ENCODE results near the gene ENTREP3. TPM values are rescaled to one million over a fixed set of nuclear protein-coding genes. Genes with fewer than 3 reads are reported as not detected.
A peak's percentile ranks its signal among the peaks of the same experiment; 100 is the strongest.

The ENTREP3 gene
- total and polyA plus RNA-seq, 2 donors from 2014 or later = 19.8 to 22.8 TPM

- Histone ChIP-seq H3K27ac (ENCODE audit: low read depth in 2 of 2, low read length in 2 of 2) (no peak overlapping the region), H3K4me3 (ENCODE audit: low read length in 3 of 3) (no peak overlapping the region), H3K27me3 (ENCODE audit: control insufficient read depth, insufficient read depth, low read length) (no peaks in the 10 kb centered on the region), H3K9ac (ENCODE audit: low read length in 3 of 3) (no peak overlapping the region), H3K9me3 (ENCODE audit: control insufficient read depth in 2 of 3, insufficient read depth in 1 of 3, low read length in 3 of 3) (no peaks in the 10 kb centered on the region), H3K4me1 (ENCODE audit: control insufficient read depth in 2 of 3, insufficient read depth in 2 of 3, low read depth in 1 of 3, low read length in 3 of 3) (peaks cover 0 to 9% (median 0%) of the 10 kb centered on the region in 3 donors), H3K36me3 (ENCODE audit: control insufficient read depth in 2 of 3, insufficient read depth in 3 of 3, low read length in 3 of 3) (no peaks in the 10 kb centered on the region)
- TF ChIP-seq CTCF (IDR thresholded peaks at IDR 0.05; ENCODE audit: borderline replicate concordance, extremely low read depth, insufficient read depth) = no peak
- intact Hi-C loops (cut with DNase I) = no loop called here
- no peak for DNase-seq
- no peak for FAIRE-seq
Observed at GRCh38 chr1:155282488-155283091, 27.3 kb upstream of the ENTREP3 start.

GRCh38 chr1:155279268-155279667 is 24.0 kb upstream of the ENTREP3 start:
- no peak for TF ChIP-seq CTCF (IDR thresholded peaks at IDR 0.05; ENCODE audit: borderline replicate concordance, extremely low read depth, insufficient read depth)
- H3K27ac ChIP-seq (ENCODE audit: low read depth in 2 of 2, low read length in 2 of 2) = no peak overlapping the region
- FAIRE-seq = no peak
- H3K4me3 ChIP-seq (ENCODE audit: low read length in 3 of 3) = no peak overlapping the region
- H3K36me3 ChIP-seq (ENCODE audit: control insufficient read depth in 2 of 3, insufficient read depth in 3 of 3, low read length in 3 of 3) = no peaks in the 10 kb centered on the region
- DNase-seq = no peak
- intact Hi-C loops (cut with DNase I) = no loop called here
- peaks cover 0 to 9% (median 0%) of the 10 kb centered on the region in 3 donors for H3K4me1 ChIP-seq (ENCODE audit: control insufficient read depth in 2 of 3, insufficient read depth in 2 of 3, low read depth in 1 of 3, low read length in 3 of 3)
- no peaks in the 10 kb centered on the region for H3K9me3 ChIP-seq (ENCODE audit: control insufficient read depth in 2 of 3, insufficient read depth in 1 of 3, low read length in 3 of 3)
- H3K27me3 ChIP-seq (ENCODE audit: control insufficient read depth, insufficient read depth, low read length) = no peaks in the 10 kb centered on the region
- no peak overlapping the region for H3K9ac ChIP-seq (ENCODE audit: low read length in 3 of 3)

GRCh38 chr1:155278689-155279160 is 23.4 kb upstream of the ENTREP3 start:
- H3K9me3 ChIP-seq (ENCODE audit: control insufficient read depth in 2 of 3, insufficient read depth in 1 of 3, low read length in 3 of 3) = no peaks in the 10 kb centered on the region
- H3K27ac ChIP-seq (ENCODE audit: low read depth in 2 of 2, low read length in 2 of 2) = no peak overlapping the region
- no peaks in the 10 kb centered on the region for H3K27me3 ChIP-seq (ENCODE audit: control insufficient read depth, insufficient read depth, low read length)
- no peak for FAIRE-seq
- no peaks in the 10 kb centered on the region for H3K36me3 ChIP-seq (ENCODE audit: control insufficient read depth in 2 of 3, insufficient read depth in 3 of 3, low read length in 3 of 3)
- intact Hi-C loops (cut with DNase I) = no loop called here
- H3K9ac ChIP-seq (ENCODE audit: low read length in 3 of 3) = no peak overlapping the region
- TF ChIP-seq CTCF (IDR thresholded peaks at IDR 0.05; ENCODE audit: borderline replicate concordance, extremely low read depth, insufficient read depth) = no peak
- peaks cover 0 to 9% (median 0%) of the 10 kb centered on the region in 3 donors for H3K4me1 ChIP-seq (ENCODE audit: control insufficient read depth in 2 of 3, insufficient read depth in 2 of 3, low read depth in 1 of 3, low read length in 3 of 3)
- H3K4me3 ChIP-seq (ENCODE audit: low read length in 3 of 3) = peak overlapping the region in 2 of 3 donors; percentile 38 to 69
- DNase-seq = no peak

All from kidney (tissue), 14 donors.